CD1c-positive myeloid dendritic cell (primary cell): ENCODE measurements around the gene GNB3.

Experiments used
- DNase-seq: peaks from one replicate; pipeline ENCODE4 v3.0.0-alpha.2; 2016; ENCODE audit errors: extremely low spot score

The GNB3 gene

GRCh38 chr12:6823182-6824084 is 17.3 kb upstream of the GNB3 start:
- DNase-seq, result no peak

- DNase-seq, result no peak
Observed at GRCh38 chr12:6824085-6824775, 16.5 kb upstream of the GNB3 start.

- DNase-seq, result no peak
Observed at GRCh38 chr12:6824901-6825381, 15.8 kb upstream of the GNB3 start.

GRCh38 chr12:6825398-6826124 is 15.2 kb upstream of the GNB3 start:
- DNase-seq, result peak; percentile 89

GRCh38 chr12:6826125-6826733 is 14.5 kb upstream of the GNB3 start:
- DNase-seq, result no peak

GRCh38 chr12:6826734-6827436 is 13.8 kb upstream of the GNB3 start:
- DNase-seq, result no peak

- DNase-seq, result peak; percentile 44
Observed at GRCh38 chr12:6827437-6827911, 13.3 kb upstream of the GNB3 start.

GRCh38 chr12:6827982-6828780 is 12.5 kb upstream of the GNB3 start, which contains the start of gene P3H3:
TSS of gene P3H3 (plus strand) at chr12:6828407. CDS start at chr12:6828441, 34 bp downstream.
- peak; percentile 28 for DNase-seq

- DNase-seq, result no peak
Observed at GRCh38 chr12:6828781-6829535, 11.8 kb upstream of the GNB3 start.

GRCh38 chr12:6829536-6830220 is 11.0 kb upstream of the GNB3 start:
- DNase-seq, result no peak

- no peak for DNase-seq
Observed at GRCh38 chr12:6830286-6830890, 10.3 kb upstream of the GNB3 start.

GRCh38 chr12:6830999-6831398 is 9.7 kb upstream of the GNB3 start:
- no peak for DNase-seq

- no peak for DNase-seq
Observed at GRCh38 chr12:6831450-6831995, 9.2 kb upstream of the GNB3 start.

- no peak for DNase-seq
Observed at GRCh38 chr12:6832125-6832524, 8.6 kb upstream of the GNB3 start.

- no peak for DNase-seq
Observed at GRCh38 chr12:6833189-6833890, 7.4 kb upstream of the GNB3 start.

- no peak for DNase-seq
Observed at GRCh38 chr12:6834254-6834653, 6.5 kb upstream of the GNB3 start.

- no peak for DNase-seq
Observed at GRCh38 chr12:6834873-6835272, 5.9 kb upstream of the GNB3 start.
